ENCODE results near the gene IQGAP2.

GRCh38 chr5:76660360-76660759 lies 257.3 kb downstream of the IQGAP2 start:
- TF ChIP-seq EZH2 (IDR thresholded peaks at IDR 0.05; ENCODE audit: low read length, unreplicated experiment) (no peak), CTCF (conservative IDR thresholded peaks at IDR 0.05; ENCODE audit: low read depth, low read length) (no peak), EZH2phosphoT487 (IDR thresholded peaks at IDR 0.05; ENCODE audit: borderline replicate concordance, low read length) (no peak)

All from PC-3 (cell line).